Epithelial cell of esophagus (primary cell): ENCODE results near the gene RABGGTB.
"Not testable (repeated sequence)": the region's sequence is repeated elsewhere in the genome, so short reads cannot be mapped to it uniquely, and the experiment has no call there.

Source experiments
- DNase-seq: peaks from one replicate; pipeline ENCODE4 v3.0.0; 2010; ENCODE audit warnings: low read depth
- H3K4me3 ChIP-seq: 2 replicates; pipeline ENCODE4 v1.5.1; 2011; ENCODE audit warnings: mild to moderate bottlenecking, low read length, control low read depth
- TF ChIP-seq, protein P1 (sequence below): IDR thresholded peaks from 2 replicates; pipeline ENCODE4 v1.5.1; 2011; ENCODE audit warnings: low read depth, mild to moderate bottlenecking, low read length, control low read depth, inconsistent platforms; ENCODE audit not compliant: insufficient read depth; ENCODE audit errors: missing control alignments

The RABGGTB gene

DNA sequence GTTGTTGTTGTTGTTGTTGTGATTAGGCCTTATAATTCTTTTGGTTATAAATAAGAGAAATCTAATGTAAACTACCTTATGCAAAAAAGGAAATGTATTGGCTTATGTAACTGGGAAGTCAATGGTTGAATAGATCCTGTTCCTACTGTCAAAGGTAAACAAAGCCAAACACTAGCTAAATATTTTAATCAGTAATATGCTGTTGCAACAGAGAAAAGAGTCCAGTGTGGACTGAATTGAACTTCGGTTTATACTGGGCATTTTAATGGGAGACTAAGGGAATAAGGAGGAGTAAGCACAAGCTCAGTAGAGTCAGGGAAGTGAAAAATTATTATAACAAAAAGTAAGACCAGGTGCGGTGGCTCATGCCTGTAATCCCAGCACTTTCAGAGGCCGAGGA lies 26.0 kb downstream of the RABGGTB start:
- TF ChIP-seq, protein P1, sequence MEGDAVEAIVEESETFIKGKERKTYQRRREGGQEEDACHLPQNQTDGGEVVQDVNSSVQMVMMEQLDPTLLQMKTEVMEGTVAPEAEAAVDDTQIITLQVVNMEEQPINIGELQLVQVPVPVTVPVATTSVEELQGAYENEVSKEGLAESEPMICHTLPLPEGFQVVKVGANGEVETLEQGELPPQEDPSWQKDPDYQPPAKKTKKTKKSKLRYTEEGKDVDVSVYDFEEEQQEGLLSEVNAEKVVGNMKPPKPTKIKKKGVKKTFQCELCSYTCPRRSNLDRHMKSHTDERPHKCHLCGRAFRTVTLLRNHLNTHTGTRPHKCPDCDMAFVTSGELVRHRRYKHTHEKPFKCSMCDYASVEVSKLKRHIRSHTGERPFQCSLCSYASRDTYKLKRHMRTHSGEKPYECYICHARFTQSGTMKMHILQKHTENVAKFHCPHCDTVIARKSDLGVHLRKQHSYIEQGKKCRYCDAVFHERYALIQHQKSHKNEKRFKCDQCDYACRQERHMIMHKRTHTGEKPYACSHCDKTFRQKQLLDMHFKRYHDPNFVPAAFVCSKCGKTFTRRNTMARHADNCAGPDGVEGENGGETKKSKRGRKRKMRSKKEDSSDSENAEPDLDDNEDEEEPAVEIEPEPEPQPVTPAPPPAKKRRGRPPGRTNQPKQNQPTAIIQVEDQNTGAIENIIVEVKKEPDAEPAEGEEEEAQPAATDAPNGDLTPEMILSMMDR = no peak
- no peak for DNase-seq
- no peak overlapping the region for H3K4me3 ChIP-seq

DNA sequence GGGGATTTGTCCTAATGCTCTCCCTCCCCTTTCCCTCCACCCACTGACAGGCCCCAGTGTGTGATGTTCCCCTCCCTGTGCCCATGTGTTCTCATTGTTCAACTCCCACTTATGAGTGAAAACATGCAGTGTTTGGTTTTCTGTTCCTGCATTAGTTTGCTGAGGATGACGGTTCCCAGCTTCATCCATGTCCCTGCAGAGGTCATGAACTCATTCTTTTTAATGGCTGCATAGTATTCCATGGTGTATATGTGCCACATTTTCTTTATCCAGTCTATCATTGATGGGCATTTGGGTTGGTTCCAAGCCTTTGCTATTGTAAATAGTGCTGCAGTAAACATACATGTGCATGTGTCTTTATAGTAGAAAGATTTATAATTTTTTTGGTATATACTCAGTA lies 37.5 kb downstream of the RABGGTB start:
- not testable (repeated sequence) for DNase-seq

DNA sequence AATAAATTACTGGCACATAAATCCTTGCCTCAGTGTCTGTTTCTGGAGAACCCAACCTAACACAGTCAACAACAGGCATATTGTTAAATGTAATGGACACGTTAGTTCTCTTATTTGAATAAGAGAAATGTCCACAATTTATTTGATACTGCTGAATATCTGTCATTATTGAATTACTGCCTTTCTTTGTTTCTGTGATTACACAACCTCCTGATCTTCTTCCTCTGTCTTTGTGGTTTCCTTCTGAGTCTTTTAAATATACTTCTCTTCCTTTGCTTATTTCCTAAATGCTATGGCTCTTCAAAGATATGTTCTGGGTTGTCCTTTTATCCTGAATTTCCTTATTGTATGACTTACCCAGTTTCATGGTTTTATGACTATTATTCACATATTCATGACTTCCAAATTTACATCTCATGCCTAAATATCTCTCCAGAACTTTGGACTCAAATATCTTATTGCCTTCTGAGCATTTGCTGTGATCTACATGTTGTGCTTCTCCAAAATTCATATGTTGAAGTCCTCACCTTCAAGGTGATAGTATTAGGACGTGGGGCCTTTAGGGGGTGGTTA lies 50.6 kb downstream of the RABGGTB start:
- TF ChIP-seq, protein P1 = no peak
- H3K4me3 ChIP-seq = no peak overlapping the region
- no peak for DNase-seq

More for the DNA sequence above, 37.5 kb downstream of the RABGGTB start:
- not testable (repeated sequence) for H3K4me3 ChIP-seq

DNA sequence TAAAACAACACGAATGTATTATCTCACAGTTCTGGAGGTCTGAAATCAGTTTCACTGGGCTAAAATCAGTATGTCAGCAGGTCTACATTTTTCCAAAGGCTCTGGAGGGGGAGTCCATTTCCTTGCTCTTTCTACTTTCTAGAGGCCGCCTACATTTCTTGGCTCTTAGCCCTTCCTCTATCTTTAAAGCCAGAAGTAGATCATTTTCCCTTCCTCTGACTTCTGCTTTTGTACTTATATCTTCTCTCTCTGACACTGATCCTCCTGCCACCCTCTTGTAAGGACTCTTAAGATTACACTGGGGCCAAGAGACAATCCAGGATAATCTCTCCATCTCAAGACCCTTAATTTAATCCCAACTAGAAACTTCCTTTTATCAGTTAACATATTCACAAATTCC lies 52.0 kb downstream of the RABGGTB start:
- TF ChIP-seq, protein P1 = no peak
- H3K4me3 ChIP-seq = no peak overlapping the region
- DNase-seq = no peak

DNA sequence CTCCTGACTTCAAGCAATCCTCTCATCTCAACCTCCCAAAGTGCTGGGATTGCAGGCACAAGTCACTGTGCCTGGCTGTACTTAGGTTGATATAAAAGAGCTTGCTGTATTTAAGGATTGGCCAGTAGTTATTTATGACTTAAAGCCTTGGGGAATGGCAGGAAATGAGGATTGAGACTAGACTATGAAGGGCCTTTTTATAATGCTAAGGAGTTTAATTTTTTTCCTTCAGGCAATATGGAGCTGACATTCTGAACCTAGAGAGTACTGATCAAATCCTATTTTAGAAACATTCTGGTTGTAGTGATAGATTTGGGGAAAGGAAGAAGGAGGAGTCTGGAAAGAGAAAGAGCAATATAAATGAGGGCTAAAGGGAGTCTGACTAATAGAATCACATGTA lies 55.4 kb downstream of the RABGGTB start:
- TF ChIP-seq, protein P1 = no peak
- no peak for DNase-seq
- H3K4me3 ChIP-seq = no peak overlapping the region
